GM12892 (cell line): ENCODE measurements around the gene CAMTA1.

Source experiments
- DNase-seq: peaks from one replicate; pipeline ENCODE4 v3.0.0; 2011; ENCODE audit not compliant: insufficient read length
- FAIRE-seq: peaks from 2 replicates; lab custom pipeline; 2011; peaks lifted over from hg19 to GRCh38; lab: Jason Lieb, UNC
- POLR2A ChIP-seq: IDR thresholded peaks from 2 replicates; pipeline ENCODE4 v1.6.1; 2011; ENCODE audit warnings: low read depth, low read length, control low read depth
- POLR2AphosphoS5 ChIP-seq: IDR thresholded peaks from 2 replicates; pipeline ENCODE4 v1.6.1; 2011; ENCODE audit warnings: low read depth, low read length, control low read depth
- TAF1 ChIP-seq: IDR thresholded peaks from 2 replicates; pipeline ENCODE4 v1.6.1; 2011; ENCODE audit warnings: low read depth, mild to moderate bottlenecking, control low read depth, low read length, borderline replicate concordance

The CAMTA1 gene

GRCh38 chr1:7520496-7520895, 735.2 kb downstream of the CAMTA1 start:
- no peak for TF ChIP-seq TAF1
- no peak for TF ChIP-seq POLR2AphosphoS5
- no peak for TF ChIP-seq POLR2A
- FAIRE-seq, result no peak
- DNase-seq, result no peak

DNA sequence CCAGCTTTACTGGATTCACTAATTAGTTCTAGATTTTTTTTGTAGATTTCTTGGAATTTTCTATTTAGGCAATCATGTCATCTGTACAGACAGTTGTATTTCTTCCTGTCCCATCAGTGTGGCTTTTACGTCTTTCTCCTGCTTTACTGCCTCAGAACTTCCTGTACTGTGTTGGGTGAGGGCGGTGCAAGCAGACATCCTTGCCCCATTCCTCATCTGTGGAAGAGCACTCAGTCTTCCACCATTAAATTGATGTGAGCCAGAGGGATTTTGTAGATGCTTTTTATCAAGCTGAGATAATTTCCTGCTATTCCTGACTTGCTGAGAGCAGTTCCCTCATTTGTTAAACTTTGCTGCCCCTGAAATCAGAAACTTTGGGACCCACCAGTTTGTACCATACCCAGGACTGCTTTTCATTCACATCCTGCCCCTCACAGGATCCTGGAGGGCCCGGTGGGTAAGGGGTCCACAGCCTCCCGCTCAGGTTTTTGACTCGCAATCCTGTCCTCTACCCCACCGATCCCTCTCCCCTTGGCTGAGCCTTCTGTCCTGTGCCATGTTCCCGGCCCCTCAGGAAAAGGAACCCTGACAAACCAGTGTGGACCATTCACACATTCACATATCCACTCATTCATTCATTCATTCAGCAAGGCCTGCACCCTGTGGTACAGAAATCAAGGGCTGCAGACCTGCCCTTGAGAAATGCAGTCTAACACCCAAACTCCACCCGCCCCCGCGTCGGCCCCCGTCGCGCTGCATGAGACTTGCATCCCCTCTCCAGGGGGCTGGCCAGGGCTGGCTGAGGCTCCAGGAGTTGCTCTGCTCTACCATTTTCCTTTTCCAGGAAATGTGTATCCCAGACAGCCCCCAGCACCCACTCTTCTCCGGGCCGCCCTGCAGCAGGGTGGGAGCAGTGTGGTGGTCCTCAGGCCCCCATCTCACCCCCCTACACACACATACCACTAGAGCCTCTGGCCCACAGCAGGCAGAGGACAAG, 739.4 kb downstream of the CAMTA1 start:
- no peak for DNase-seq
- no peak for FAIRE-seq
- TF ChIP-seq TAF1 (no peak), POLR2AphosphoS5 (no peak), POLR2A (no peak)

DNA sequence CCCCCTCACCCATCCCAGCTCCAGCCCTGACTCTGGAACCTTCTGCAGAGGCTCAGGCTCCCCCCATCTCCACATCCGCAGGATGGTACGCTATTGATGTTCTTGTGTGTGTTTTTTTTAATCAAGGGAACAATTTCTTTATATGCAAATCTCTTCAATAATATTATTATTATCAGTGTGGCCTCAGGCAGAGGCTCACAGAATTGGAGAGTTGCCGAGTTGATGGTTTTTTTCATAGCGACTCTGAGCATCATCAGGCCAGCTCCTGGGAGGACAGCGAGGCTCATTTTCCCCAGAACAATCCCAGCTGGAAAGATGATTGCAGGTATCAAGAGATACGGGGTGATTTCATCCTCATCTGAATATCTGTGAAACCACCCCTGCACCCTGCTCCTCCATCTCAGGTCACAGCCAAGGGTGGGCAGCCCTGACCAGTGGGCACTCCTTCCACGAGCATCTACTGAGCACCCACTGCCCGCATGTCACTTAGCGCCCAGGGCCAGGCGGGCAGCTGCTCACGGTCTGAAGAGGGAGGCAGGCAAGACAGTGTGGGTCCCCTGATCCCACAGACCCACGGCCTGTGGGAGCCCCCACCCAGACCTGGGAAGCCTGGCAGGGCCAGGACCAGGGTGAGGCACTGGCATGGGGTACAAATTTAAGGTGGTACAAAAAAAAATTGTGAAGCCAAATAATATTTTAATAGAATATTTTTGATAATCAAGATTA, 740.2 kb downstream of the CAMTA1 start:
- no peak for FAIRE-seq
- DNase-seq, result no peak
- TF ChIP-seq POLR2A, result no peak

- FAIRE-seq, result no peak
- no peak for TF ChIP-seq POLR2AphosphoS5
- no peak for TF ChIP-seq POLR2A
- no peak for TF ChIP-seq TAF1
- no peak for DNase-seq
These were observed 741.1 kb downstream of the CAMTA1 start for GRCh38 chr1:7526196-7526866.

GRCh38 chr1:7526867-7527732, 741.8 kb downstream of the CAMTA1 start:
- DNase-seq, result no peak
- TF ChIP-seq TAF1 (no peak), POLR2A (no peak), POLR2AphosphoS5 (no peak)
- no peak for FAIRE-seq

DNA sequence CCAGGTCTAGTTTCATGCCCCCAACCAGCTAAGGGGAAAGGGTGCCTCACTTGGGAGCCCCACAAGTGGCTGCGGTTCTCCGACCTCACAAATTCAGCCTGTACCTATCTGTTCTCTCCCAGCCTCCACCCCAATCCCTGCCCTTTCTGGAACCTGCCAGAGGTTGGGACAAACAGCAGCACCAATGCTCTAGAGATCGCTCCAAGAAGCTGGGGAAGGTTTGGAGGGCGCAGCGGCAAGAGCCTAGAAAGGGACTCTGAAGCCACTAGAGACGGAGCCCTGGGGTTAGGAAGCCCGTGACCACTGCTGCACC, 742.4 kb downstream of the CAMTA1 start:
- DNase-seq (no peak), FAIRE-seq (no peak)
- TF ChIP-seq TAF1, result no peak
- no peak for TF ChIP-seq POLR2A
- TF ChIP-seq POLR2AphosphoS5, result no peak

DNA sequence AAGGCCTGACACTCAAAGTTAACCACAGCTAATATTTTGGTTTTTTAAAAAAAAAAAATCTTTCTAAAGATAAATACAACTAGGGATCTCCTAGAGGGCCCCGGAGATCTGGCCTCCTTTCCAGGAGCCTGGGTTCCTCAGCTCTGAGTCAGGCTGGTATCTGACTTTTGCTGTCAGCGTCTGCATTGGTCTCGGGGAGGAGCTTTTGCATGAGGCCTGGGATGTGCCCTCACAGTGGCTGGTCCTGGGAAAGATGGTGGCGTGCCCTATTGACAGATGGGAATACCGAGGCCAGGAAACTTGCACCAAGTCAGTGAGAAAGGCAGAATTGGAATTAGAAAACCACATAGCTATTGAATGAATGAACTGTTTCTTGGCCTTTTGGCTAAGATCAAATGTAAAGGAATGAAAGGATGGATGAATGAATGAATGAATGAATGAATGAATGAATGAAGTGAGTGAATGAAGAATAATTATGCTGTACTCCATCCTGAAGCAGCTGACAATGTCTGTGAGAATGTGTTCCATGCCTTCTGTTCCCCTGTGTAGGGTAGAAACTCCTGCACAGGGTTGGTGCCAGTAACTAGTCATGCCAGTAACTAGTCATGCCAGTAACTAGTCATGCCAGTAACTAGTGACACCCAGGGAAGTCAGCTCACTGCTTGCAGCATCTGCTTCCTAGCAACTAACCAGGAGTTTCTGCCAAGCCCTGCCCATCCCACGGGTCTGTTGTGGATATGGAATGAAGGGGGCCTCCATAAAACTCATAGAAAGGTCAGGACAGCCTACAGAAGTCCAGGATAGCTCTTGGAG, 743.3 kb downstream of the CAMTA1 start:
- no peak for TF ChIP-seq POLR2A
- no peak for TF ChIP-seq TAF1
- no peak for TF ChIP-seq POLR2AphosphoS5
- no peak for DNase-seq
- no peak for FAIRE-seq

- FAIRE-seq (no peak), DNase-seq (no peak)
- no peak for TF ChIP-seq TAF1
These were observed 744.7 kb downstream of the CAMTA1 start for GRCh38 chr1:7529917-7530316.

GRCh38 chr1:7531562-7532340, 746.5 kb downstream of the CAMTA1 start:
- DNase-seq, result no peak
- no peak for TF ChIP-seq TAF1
- no peak for TF ChIP-seq POLR2A
- no peak for TF ChIP-seq POLR2AphosphoS5
- FAIRE-seq, result no peak
